ENCODE measurements around the gene ELAVL3.
"Not testable (repeated sequence)": the region's sequence is repeated elsewhere in the genome, so short reads cannot be mapped to it uniquely, and the experiment has no call there.

The ELAVL3 gene

DNA sequence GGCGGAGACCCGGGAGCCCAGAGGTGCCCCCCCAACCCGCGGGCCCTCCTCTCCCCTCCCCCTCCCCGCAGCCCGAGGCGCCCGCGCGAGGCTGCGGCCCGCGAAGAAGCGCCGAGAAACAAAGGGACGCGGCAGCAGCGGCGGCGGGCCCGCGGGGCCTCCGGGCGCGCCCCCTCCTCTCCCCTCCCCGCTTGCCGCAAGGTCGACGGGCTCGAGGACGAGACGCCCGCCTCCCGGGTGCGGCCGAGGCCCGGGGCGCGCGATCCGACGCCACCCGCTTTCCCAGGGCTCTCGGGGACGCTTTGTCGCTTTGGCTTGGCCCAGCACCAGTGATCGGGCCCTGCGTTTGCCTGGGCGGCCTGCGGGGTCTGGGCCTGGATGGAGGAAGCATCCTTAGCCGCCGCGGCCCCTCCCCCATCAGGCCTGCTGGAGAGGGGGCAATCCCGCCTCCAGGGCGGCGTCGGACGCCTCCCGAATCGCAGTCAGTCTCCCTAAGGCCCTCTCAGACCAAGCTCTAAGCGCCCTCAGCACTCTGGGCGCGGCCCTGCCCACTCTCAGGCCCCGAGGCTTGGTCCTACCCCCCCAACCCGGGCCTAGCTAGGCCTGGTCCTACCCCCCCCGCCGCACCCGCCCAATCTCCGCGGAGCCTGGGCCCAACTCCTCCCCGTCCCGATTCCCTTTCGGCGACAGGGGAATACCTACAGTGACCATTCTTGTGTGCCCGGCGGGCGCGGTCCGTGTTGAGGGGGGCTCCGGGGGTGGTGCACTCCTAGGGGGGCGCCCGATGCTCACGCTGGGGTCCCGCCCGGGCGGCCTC, 740 bp downstream of the ELAVL3 start:
- Mint-ChIP-seq H3K27ac (no peak overlapping the region), H3K4me3 (no peak overlapping the region), H3K9me3 (no peaks in the 10 kb centered on the region), H3K4me1 (ENCODE audit: low read depth) (peaks cover 16% of the 10 kb centered on the region), H3K27me3 (ENCODE audit: low read depth) (peaks cover 43% of the 10 kb centered on the region), H3K36me3 (ENCODE audit: low read depth) (peaks cover 7% of the 10 kb centered on the region)
- no peak for DNase-seq (ENCODE audit: low spot score)

DNA sequence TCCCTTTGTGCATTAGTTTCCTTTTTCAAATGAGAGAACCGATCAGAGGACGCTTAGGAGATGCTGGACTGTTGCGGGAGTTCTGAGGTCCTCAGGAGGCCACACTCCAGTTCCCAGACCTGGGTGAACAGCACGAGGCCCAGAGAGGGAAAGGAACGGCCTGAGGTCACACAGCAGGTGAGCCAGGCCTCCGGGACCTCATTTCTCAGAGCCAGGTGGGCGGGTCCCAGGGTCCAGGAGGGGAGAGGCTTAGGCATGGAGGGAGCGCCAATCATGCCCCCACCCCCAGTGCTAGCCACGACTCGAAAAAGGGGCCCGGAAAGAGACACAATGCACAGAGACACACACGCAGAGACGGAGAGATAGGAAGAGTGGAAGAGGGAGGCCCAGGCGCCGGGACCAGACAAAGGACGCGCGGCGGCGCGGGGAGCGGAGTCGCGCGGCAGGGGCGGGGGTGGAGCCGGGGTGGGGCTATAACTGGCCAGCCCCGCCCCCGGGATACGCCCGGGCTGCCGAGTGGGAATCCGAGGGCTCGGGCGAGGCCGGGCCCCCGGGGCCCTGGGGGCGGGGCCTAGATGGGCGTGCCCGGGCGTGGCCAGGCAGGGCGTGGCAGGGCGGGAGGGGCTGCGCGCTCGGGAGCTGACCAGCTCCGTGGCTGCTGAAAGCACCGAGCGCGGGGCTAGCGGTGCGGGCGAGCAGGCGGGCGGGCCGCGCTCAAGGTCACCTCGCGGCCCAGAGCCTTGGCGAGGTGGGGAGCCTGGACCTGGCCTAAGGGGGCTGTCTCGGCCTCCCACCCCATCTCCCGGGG, 1.6 kb downstream of the ELAVL3 start:
- peak overlapping the region; percentile 49 for H3K27ac Mint-ChIP-seq
- H3K4me1 Mint-ChIP-seq (ENCODE audit: low read depth) = peaks cover 16% of the 10 kb centered on the region
- peak; percentile 36 for DNase-seq (ENCODE audit: low spot score)
- H3K4me3 Mint-ChIP-seq = peak overlapping the region; percentile 29
- peaks cover 46% of the 10 kb centered on the region for H3K27me3 Mint-ChIP-seq (ENCODE audit: low read depth)
- peaks cover 5% of the 10 kb centered on the region for H3K36me3 Mint-ChIP-seq (ENCODE audit: low read depth)
- no peaks in the 10 kb centered on the region for H3K9me3 Mint-ChIP-seq

DNA sequence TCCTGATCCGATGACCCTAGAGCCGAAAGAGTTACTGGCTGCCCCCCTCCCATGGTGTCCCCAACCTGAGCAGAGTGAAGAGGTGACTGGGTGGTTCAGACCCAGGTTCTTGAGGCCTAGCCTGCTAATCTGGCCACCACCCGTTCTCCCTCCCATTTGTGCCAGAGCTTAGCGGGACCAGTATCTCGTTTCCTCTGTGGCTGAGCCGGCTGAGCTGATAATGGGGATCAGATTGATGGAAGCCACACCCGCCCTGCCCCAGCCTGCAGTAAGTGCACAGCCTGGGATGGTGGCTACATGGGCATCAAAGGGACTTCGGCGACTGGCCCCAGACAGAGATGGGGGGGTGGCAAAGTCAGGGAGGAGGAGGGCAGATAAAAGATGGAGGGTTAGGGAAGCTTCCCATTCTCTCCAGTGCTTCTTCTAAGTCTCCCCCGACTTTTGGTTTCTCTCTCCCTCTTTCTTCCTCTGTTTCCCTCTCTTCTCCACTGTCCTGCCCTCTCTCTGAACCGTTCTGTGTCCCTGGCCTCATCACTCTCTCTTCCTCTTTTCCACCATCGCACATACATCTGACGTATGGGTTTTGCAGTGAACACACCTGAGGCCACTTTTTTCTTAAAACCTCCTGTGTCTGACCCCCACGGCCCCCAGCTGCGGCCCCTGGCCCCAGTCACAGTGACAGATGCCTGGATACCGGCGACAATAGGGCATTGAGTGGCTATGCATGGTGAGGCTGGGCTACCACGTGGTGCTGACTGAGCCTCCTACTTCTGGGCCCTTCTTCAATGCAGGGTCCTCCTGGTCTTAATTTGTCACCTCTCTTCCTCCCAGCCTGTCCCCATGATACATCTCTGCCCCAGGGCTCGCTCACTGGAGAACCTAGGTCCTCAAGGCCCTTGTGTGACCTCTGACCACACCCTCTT, 2.4 kb downstream of the ELAVL3 start:
- Mint-ChIP-seq H3K4me3 (peak overlapping the region; percentile 29), H3K27ac (no peak overlapping the region), H3K9me3 (no peaks in the 10 kb centered on the region), H3K4me1 (ENCODE audit: low read depth) (peaks cover 16% of the 10 kb centered on the region), H3K27me3 (ENCODE audit: low read depth) (peaks cover 46% of the 10 kb centered on the region), H3K36me3 (ENCODE audit: low read depth) (peaks cover 2% of the 10 kb centered on the region)
- no peak for DNase-seq (ENCODE audit: low spot score)

DNA sequence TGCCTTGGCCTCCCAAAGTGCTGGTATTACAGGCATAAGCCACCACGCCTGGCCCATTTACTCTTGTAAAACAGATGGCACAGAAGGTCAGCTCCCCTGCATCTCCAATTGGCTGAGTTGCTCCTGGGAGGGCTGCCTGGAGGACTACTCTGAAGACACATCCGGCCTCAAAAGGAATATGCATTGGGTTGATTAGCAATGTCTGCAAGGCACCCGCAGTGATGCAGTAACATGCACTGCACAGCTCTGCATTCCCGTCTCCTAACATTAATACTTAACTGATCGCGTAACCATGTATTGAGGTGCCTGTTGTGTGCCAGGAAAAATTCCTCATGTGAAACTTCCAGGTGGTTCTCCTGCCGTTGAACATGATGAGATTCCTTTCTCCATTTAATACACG, 5.0 kb downstream of the ELAVL3 start:
- H3K4me1 Mint-ChIP-seq (ENCODE audit: low read depth) = peaks cover 7% of the 10 kb centered on the region
- H3K27me3 Mint-ChIP-seq (ENCODE audit: low read depth) = peaks cover 37% of the 10 kb centered on the region
- peaks cover 2% of the 10 kb centered on the region for H3K36me3 Mint-ChIP-seq (ENCODE audit: low read depth)
- no peak overlapping the region for H3K27ac Mint-ChIP-seq
- H3K9me3 Mint-ChIP-seq = no peaks in the 10 kb centered on the region
- no peak for DNase-seq (ENCODE audit: low spot score)
- H3K4me3 Mint-ChIP-seq = no peak overlapping the region

DNA sequence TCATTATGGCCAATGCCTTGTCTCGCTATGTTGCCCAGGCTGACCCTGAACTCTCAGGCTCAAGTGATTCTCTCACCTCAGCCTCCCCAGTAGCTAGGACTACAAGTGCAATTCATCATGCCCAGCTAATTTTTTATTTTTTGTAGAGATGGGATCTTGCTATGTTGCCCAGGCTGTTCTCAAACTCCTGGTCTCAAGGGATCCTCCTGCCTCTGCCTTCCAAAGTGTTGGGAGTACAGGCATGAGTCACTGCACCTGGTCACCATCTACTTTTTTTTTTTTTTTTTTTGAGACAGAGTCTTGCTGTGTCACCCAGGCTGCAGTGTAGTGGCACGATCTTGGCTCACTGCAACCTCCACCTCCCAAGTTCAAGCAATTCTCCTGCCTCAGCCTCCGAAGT, 5.5 kb downstream of the ELAVL3 start:
- not testable (repeated sequence) for H3K4me3 Mint-ChIP-seq; DNase-seq (ENCODE audit: low spot score); H3K4me1 Mint-ChIP-seq (ENCODE audit: low read depth); H3K36me3 Mint-ChIP-seq (ENCODE audit: low read depth); H3K27ac Mint-ChIP-seq; H3K9me3 Mint-ChIP-seq
- H3K27me3 Mint-ChIP-seq (ENCODE audit: low read depth) = peaks cover 37% of the 10 kb centered on the region

DNA sequence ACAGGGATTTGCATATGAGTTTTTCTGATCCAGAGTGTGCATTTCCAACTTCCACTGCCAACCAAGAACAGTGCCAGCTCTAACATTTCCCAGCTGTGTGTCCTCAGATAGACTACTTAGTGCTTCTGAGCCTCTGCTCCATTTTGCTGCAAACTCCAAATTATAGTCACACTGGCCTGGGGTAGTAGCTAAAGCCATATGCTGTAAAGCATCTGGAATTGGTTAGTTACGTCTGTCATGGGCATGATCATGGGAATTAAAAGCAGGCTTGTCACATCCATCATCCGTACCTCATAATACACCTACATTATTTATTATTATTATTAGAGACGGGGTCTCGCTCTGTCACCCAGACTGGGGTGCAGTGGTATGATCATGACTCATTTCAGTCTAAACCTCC, 7.1 kb downstream of the ELAVL3 start:
- peaks cover 31% of the 10 kb centered on the region for H3K27me3 Mint-ChIP-seq (ENCODE audit: low read depth)
- H3K27ac Mint-ChIP-seq = no peak overlapping the region
- no peak for DNase-seq (ENCODE audit: low spot score)
- peaks cover 2% of the 10 kb centered on the region for H3K4me1 Mint-ChIP-seq (ENCODE audit: low read depth)
- H3K4me3 Mint-ChIP-seq = no peak overlapping the region
- H3K9me3 Mint-ChIP-seq = no peaks in the 10 kb centered on the region
- H3K36me3 Mint-ChIP-seq (ENCODE audit: low read depth) = no peaks in the 10 kb centered on the region

DNA sequence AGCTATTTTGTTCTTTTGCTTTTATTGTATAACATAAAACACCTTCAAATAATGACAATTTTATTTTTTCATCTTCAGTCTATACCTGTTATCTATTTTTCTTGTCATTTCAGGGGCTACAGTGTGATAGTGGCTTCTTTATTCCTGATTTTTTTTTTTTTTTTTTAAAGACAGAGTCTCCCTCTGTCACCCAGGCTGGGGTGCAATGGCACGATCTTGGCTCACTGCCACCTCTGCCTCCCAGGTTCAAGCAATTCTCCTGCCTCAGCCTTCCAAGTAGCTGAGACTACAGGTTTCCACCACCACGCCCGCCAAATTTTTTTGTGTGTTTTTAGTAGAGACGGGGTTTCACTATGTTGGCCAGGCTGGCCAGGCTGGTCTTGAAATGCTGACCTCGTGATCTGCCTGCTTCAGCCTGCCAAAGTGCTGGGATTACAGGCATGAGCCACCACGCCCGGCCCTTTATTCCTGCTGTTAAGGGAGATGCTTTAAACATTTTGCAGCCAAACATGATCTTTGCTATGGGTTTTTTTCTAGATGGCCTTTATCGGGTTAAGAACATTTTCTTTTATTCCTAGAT, 12.5 kb downstream of the ELAVL3 start:
- H3K4me1 Mint-ChIP-seq (ENCODE audit: low read depth); H3K9me3 Mint-ChIP-seq; H3K36me3 Mint-ChIP-seq (ENCODE audit: low read depth); DNase-seq (ENCODE audit: low spot score); H3K27me3 Mint-ChIP-seq (ENCODE audit: low read depth); H3K4me3 Mint-ChIP-seq; H3K27ac Mint-ChIP-seq: not testable (repeated sequence)

DNA sequence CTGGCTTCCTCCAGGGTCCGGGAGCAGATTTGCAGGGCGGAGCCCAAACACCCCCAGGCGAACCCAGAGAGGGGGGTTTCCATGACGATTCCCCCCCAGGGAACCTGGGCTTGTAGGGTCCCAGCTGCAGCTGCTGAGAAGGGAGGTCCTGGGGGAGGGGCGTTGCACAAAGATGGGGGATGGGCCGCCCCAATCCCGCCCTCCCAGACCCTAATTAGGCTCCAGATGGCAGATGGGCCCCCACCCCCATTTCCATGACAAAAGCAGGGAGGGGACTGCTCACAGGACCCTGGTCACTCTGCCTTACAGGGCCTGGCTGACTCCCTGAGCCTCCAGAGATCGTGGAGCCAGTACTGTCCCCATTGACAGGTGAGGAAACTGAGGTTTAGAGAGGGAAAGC, 15.2 kb downstream of the ELAVL3 start:
- Mint-ChIP-seq H3K27ac (no peak overlapping the region), H3K36me3 (ENCODE audit: low read depth) (no peaks in the 10 kb centered on the region), H3K27me3 (ENCODE audit: low read depth) (no peaks in the 10 kb centered on the region), H3K4me3 (no peak overlapping the region), H3K9me3 (no peaks in the 10 kb centered on the region), H3K4me1 (ENCODE audit: low read depth) (no peaks in the 10 kb centered on the region)
- no peak for DNase-seq (ENCODE audit: low spot score)

DNA sequence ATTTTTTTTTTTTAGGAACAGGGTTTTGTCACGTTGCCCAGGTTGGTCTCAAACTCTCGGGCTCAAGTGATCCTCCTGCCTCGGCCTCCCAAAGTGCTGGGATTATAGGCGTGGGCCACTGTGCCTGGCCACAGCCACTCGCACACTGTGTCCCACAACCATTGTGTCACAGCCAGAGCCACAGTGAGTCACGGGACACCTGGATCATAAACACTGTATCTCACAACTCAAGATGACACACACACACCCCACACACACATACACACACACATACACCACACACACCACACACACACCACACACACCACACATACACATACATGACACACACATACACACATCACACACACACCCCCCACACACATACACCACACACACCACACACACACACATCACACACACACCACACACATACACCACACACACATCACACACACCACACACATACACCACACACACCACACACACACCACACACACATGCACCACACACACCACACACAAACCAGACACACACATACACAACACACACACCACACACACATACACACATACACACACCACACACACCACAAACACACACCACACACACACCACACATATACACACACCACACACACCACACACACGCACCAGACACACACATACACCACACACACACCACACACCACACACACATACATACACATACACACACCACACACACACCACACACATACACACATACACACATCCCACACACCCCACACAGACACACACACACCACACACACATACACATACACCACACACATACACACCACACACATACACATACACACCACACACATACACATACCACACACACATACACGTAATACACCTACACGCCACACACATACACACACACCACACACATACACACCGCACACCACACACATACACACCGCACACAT, 16.2 kb downstream of the ELAVL3 start:
- Mint-ChIP-seq H3K9me3 (no peaks in the 10 kb centered on the region), H3K4me3 (no peak overlapping the region), H3K27ac (no peak overlapping the region), H3K27me3 (ENCODE audit: low read depth) (no peaks in the 10 kb centered on the region), H3K4me1 (ENCODE audit: low read depth) (no peaks in the 10 kb centered on the region), H3K36me3 (ENCODE audit: low read depth) (no peaks in the 10 kb centered on the region)
- DNase-seq (ENCODE audit: low spot score) = no peak

DNA sequence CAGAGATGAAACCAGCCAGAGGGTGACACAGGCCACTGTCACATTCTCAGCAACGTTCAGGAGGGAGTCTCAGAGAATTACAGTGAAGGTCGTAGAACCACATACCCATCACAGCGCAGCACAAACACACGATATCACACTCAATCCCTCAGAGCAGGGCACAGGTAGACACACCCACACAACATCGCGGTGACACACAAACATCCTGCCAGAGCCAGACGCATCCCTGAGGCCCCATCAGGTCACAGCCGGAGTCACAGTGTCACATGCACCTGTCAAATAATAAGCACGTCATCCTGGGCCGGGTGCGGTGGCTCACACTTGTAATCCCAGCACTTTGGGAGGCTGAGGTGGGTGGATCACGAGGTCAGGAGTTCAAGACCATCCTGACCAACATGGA, 17.5 kb downstream of the ELAVL3 start:
- no peak for DNase-seq (ENCODE audit: low spot score)
- no peak overlapping the region for H3K27ac Mint-ChIP-seq
- H3K27me3 Mint-ChIP-seq (ENCODE audit: low read depth) = no peaks in the 10 kb centered on the region
- no peaks in the 10 kb centered on the region for H3K4me1 Mint-ChIP-seq (ENCODE audit: low read depth)
- no peaks in the 10 kb centered on the region for H3K9me3 Mint-ChIP-seq
- H3K36me3 Mint-ChIP-seq (ENCODE audit: low read depth) = no peaks in the 10 kb centered on the region
- no peak overlapping the region for H3K4me3 Mint-ChIP-seq

DNA sequence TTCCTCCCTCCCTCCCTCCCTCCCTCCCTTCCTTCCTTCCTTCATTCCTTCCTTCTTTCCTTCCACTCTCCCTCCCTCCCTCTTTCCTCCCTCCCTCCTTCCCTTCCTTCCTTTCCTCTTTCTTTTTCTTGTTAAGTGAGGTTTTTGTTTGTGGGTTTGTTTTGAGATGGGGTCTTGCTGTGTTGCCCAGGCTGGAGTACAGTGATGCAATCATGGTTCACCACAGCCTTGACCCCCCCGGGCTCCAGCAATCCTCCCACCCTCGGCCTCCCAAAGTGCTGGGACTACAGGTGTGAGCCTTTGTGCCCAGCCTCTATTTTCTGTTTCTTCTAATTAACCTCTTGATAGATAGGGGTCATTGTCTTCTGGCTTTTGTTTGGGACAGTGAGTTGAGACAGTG, 19.4 kb downstream of the ELAVL3 start:
- no peak for DNase-seq (ENCODE audit: low spot score)
- H3K36me3 Mint-ChIP-seq (ENCODE audit: low read depth) = no peaks in the 10 kb centered on the region
- no peaks in the 10 kb centered on the region for H3K27me3 Mint-ChIP-seq (ENCODE audit: low read depth)
- no peak overlapping the region for H3K27ac Mint-ChIP-seq
- H3K4me1 Mint-ChIP-seq (ENCODE audit: low read depth) = no peaks in the 10 kb centered on the region
- no peaks in the 10 kb centered on the region for H3K9me3 Mint-ChIP-seq
- H3K4me3 Mint-ChIP-seq = no peak overlapping the region

DNA sequence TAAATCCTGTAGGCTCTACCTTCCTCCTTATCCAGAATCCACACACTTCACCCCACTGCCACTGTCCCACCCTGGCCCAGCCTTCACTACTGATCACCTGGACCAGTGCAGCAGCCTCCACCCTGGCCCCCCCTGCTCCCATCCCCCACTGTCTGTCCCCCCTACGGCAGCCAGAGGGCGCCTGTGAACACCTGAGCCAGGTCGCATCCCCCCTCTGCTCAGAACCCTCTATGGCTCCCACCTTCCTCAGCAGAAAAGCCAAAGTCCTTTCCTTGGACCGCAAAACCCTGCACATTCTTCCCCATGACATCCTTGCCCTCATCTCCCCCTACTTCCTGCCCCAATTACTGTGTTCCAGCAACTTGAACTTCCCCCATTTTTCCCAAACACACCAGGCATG, 20.6 kb downstream of the ELAVL3 start:
- H3K9me3 Mint-ChIP-seq = no peaks in the 10 kb centered on the region
- no peaks in the 10 kb centered on the region for H3K36me3 Mint-ChIP-seq (ENCODE audit: low read depth)
- DNase-seq (ENCODE audit: low spot score) = no peak
- no peaks in the 10 kb centered on the region for H3K27me3 Mint-ChIP-seq (ENCODE audit: low read depth)
- H3K4me1 Mint-ChIP-seq (ENCODE audit: low read depth) = no peaks in the 10 kb centered on the region
- no peak overlapping the region for H3K27ac Mint-ChIP-seq
- no peak overlapping the region for H3K4me3 Mint-ChIP-seq

DNA sequence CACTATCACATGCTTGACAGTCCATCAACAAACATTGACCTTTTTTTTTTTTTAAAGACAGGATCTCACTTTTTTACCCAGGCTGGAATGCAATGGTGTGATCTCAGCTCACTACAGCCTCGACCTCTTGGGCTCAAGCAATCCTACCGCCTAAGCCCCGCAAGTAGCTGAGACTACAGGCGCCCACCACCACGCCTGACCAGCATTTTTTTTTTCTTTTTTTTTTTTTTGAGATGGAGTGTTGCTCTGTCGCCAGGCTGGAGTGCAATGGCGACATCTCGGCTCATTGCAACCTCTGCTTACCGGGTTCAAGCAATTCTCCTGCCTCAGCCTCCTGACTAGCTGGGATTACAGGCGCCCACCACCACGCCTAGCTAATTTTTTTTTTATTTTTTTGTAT, 21.9 kb downstream of the ELAVL3 start:
- not testable (repeated sequence) for H3K27me3 Mint-ChIP-seq (ENCODE audit: low read depth); H3K4me3 Mint-ChIP-seq

More for the DNA sequence above, 21.9 kb downstream of the ELAVL3 start:
- not testable (repeated sequence) for H3K9me3 Mint-ChIP-seq; H3K4me1 Mint-ChIP-seq (ENCODE audit: low read depth); H3K27ac Mint-ChIP-seq; H3K36me3 Mint-ChIP-seq (ENCODE audit: low read depth); DNase-seq (ENCODE audit: low spot score)

Data from T-helper 2 cell treated with Interferon-gamma antibody and Interleukin-4, amounts not matched to agents 5 μg/mL and 100 μg/mL, for 36 hours (primary cell).